ENCODE results near the gene PRAC2. TPM values are rescaled to one million over a fixed set of nuclear protein-coding genes. Genes with fewer than 3 reads are reported as not detected.

The PRAC2 gene
- total RNA-seq, 4 donors from 2014 or later = not detected

DNA sequence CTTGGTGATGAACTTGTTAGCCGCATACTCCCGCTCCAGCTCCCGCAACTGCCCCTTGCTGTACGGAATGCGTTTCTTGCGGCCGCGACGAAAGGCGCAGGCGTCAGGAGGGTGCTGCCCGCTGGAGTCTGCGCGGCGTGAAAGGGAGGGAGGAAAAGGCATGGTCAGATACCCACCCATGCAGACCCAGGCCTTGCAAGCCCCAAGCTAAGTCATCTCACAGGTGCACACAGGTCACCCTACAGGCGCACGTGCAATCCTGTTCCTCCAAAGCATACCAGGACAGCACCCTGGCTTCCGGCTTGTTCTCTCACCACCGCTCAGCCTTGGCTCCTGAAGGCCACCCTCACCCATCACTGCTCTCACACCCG is 3.9 kb downstream of the PRAC2 start:
- no peak for TF ChIP-seq POLR2A (IDR thresholded peaks at IDR 0.05)
- TF ChIP-seq, protein P1, sequence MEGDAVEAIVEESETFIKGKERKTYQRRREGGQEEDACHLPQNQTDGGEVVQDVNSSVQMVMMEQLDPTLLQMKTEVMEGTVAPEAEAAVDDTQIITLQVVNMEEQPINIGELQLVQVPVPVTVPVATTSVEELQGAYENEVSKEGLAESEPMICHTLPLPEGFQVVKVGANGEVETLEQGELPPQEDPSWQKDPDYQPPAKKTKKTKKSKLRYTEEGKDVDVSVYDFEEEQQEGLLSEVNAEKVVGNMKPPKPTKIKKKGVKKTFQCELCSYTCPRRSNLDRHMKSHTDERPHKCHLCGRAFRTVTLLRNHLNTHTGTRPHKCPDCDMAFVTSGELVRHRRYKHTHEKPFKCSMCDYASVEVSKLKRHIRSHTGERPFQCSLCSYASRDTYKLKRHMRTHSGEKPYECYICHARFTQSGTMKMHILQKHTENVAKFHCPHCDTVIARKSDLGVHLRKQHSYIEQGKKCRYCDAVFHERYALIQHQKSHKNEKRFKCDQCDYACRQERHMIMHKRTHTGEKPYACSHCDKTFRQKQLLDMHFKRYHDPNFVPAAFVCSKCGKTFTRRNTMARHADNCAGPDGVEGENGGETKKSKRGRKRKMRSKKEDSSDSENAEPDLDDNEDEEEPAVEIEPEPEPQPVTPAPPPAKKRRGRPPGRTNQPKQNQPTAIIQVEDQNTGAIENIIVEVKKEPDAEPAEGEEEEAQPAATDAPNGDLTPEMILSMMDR (IDR thresholded peaks at IDR 0.05 in 4 of 5, conservative IDR thresholded peaks at IDR 0.05 in 1 of 5) = no peak
- in situ Hi-C loops (cut with MboI; ENCODE audit: low sequenced_read_pairs in 4 of 4) (loop anchor here in 3 of 4 donors (10.0 to 25.0 kb wide), 4 partner anchors 90 to 285 kb away; partner anchors contain the start of genes HOXB9 (in 1 of the 3) and IGF2BP1 (in 1 of the 3)), intact Hi-C loops (cut with DNase I; ENCODE audit: low total_unique reads) (no loop called here)
- Histone ChIP-seq H3K9me3 (no peaks in the 10 kb centered on the region), H3K27me3 (peaks cover 96 to 99% (median 99%) of the 10 kb centered on the region in 3 donors), H3K27ac (no peak overlapping the region), H3K36me3 (no peaks in the 10 kb centered on the region), H3K4me1 (peaks cover 11 to 25% of the 10 kb centered on the region in 2 donors), H3K4me3 (no peak overlapping the region)
- DNase-seq = no peak
- no peak for ATAC-seq

DNA sequence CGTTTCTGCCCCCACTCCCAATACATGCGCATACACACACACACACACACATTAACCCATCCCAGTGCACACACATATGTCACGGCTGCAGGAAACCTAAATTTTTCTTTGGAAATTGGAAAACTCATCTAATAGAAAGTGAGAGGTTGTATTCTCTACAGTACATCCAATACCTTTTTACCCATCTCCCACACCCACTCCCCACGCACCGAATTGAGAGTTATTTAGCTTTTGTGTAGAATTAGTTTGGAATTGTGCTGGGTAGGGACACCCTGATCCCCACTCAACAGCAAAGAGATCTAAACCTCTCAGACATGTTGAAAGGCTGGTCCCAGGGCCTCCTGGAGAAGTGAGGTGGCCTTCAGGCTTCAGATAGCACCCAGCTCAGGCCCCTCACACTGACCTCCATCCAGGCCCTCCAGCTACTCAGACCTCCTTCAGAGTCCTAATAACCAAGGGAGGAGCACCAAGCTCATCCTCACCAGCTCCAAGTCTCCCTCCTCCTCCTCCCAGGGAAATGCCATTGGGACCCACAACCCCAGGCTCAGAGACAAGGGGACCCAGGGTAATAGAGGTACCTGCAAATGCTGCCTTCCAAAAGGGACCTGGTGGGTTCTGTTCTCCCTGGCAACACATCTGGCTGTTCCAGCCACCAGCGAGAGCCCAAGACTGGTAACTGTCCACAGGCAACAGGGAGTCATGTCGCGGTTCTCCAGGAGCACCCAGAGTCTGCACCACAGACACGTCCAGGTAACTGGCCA is 4.6 kb downstream of the PRAC2 start:
- Histone ChIP-seq H3K27me3 (peaks cover 96 to 99% (median 99%) of the 10 kb centered on the region in 3 donors), H3K27ac (no peak overlapping the region), H3K9me3 (no peaks in the 10 kb centered on the region), H3K36me3 (no peaks in the 10 kb centered on the region), H3K4me1 (peaks cover 11 to 25% of the 10 kb centered on the region in 2 donors), H3K4me3 (peak overlapping the region in 1 of 4 donors; percentile 50)
- intact Hi-C loops (cut with DNase I; ENCODE audit: low total_unique reads) = no loop called here
- TF ChIP-seq POLR2A (IDR thresholded peaks at IDR 0.05) = no peak
- TF ChIP-seq, protein P1 (IDR thresholded peaks at IDR 0.05 in 4 of 5, conservative IDR thresholded peaks at IDR 0.05 in 1 of 5) = no peak
- in situ Hi-C loops (cut with MboI; ENCODE audit: low sequenced_read_pairs in 4 of 4) = loop anchor here in 3 of 4 donors (10.0 to 25.0 kb wide), 4 partner anchors 90 to 285 kb away; partner anchors contain the start of genes HOXB9 (in 1 of the 3) and IGF2BP1 (in 1 of the 3)
- no peak for ATAC-seq
- DNase-seq = no peak

DNA sequence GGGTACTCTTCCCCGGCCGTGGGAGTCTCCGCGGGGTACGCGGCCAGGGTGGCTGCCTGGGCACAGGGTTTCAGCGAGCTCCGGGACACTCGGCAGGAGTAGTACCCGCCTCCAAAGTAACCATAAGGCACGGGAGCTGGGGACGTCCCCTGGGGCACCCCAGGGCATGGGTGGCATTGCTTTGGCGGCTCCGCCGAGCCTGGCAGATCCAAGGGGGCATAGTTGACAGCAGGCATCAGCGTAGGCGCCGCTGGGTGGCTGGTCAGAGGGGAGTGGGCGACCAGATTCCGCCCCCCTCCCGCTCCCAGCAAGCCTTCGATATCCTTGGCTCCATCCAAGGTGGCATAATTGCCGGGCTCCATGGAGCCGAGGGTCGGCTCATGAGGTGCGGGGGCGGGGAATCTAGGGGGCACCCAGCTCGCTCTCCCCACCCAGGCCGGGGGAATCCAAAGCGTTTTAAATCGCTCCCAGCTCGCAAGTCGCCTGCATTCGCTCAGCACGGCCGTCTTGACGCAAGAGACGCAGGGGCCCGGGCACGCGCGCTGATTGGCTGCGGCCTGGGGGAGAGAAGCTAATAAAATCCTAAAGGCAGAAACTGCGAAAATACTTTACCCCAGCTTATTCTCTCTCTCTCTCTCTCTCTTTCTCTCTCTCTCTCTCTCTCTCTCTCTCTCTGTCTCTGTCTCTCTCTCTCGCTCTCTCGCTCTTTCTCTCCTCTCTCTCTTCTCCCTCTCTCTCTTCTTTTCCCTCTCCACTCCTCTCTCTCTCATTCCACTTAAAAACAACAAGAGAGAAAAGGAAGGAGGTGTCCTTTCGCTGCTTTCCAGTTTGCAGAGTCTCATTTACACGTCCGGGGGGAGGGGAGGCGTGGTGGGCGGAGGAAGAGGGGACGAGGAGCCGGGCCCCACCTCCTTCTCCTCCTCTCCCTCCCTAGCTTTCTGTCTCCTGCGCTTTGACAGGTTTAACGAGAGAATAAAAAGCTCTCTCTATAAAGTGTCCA is 5.5 kb downstream of the PRAC2 start, which contains the start of gene HOXB13:
Gene HOXB13, minus strand, starts transcription at position 519 of the 1,000 bp plus-strand sequence. Its CDS starts 157 bp downstream, at position 362.
- Histone ChIP-seq H3K9me3 (no peaks in the 10 kb centered on the region), H3K27ac (no peak within 1 kb of the TSS), H3K4me3 (peak within 1 kb of the TSS; percentile 27 to 50 (median 32)), H3K4me1 (peaks cover 11 to 25% of the 10 kb centered on the region in 2 donors), H3K36me3 (no peaks in the 10 kb centered on the region), H3K27me3 (peaks cover 96 to 99% (median 99%) of the 10 kb centered on the region in 3 donors)
- in situ Hi-C loops (cut with MboI; ENCODE audit: low sequenced_read_pairs in 4 of 4) = loop anchor here in 3 of 4 donors (10.0 to 25.0 kb wide), 4 partner anchors 91 to 284 kb away; partner anchors contain the start of genes HOXB9 (in 1 of the 3) and IGF2BP1 (in 1 of the 3)
- DNase-seq (no peak), ATAC-seq (no peak)
- TF ChIP-seq, protein P1 (IDR thresholded peaks at IDR 0.05 in 4 of 5, conservative IDR thresholded peaks at IDR 0.05 in 1 of 5) = no peak
- no peak for TF ChIP-seq POLR2A (IDR thresholded peaks at IDR 0.05)
- intact Hi-C loops (cut with DNase I; ENCODE audit: low total_unique reads) = no loop called here
